CD14-positive monocyte (primary cell): ENCODE data around the gene NTRK2. TPM values are rescaled to one million over a fixed set of nuclear protein-coding genes. Genes with fewer than 3 reads are reported as not detected.

ENCODE experiments used
- DNase-seq, 3 donors: peaks; one replicate each; pipeline ENCODE4 v3.0.0-alpha.2; 2011 to 2022
- H2AFZ ChIP-seq: 2 replicates; pipeline ENCODE4 v1.6.0; 2012; ENCODE audit warnings: mild to moderate bottlenecking, low read depth, low read length, inconsistent platforms; ENCODE audit not compliant: insufficient read depth, poor library complexity, severe bottlenecking
- H3K27ac ChIP-seq, 2 donors: 1 replicate in 1 of 2; 2 replicates in 1 of 2; pipeline ENCODE4 v1.5.1; 2012 to 2013; ENCODE audit warnings: low read length in 2 of 2, control low read depth in 1 of 2, inconsistent platforms in 1 of 2, low read depth in 1 of 2, mild to moderate bottlenecking in 1 of 2
- H3K27me3 ChIP-seq, 2 donors: one replicate each; pipeline versions ENCODE4 v1.6.0 to v1.6.1; 2011 to 2013; ENCODE audit warnings: low read length in 2 of 2; ENCODE audit not compliant: control insufficient read depth in 2 of 2, insufficient read depth in 2 of 2
- H3K36me3 ChIP-seq, 2 donors: replicated peaks in 1 of 2; 1 replicate in 1 of 2; 2 replicates in 1 of 2; pipeline versions ENCODE4 v1.5.1 to v1.6.1; 2012 to 2013; ENCODE audit warnings: low read length in 2 of 2, control low read depth in 1 of 2, inconsistent platforms in 1 of 2, mild to moderate bottlenecking in 1 of 2; ENCODE audit not compliant: insufficient read depth in 2 of 2, control insufficient read depth in 1 of 2
- H3K4me1 ChIP-seq, 2 donors: 1 replicate in 1 of 2; 2 replicates in 1 of 2; pipeline versions ENCODE4 v1.5.1 to v1.6.1; 2012 to 2013; ENCODE audit warnings: low read length in 2 of 2, control low read depth in 1 of 2, inconsistent platforms in 1 of 2, mild to moderate bottlenecking in 1 of 2, moderate library complexity in 1 of 2; ENCODE audit not compliant: insufficient read depth in 2 of 2, control insufficient read depth in 1 of 2
- H3K4me2 ChIP-seq: replicated peaks from 2 replicates; pipeline ENCODE3; 2012; ENCODE audit warnings: low read length, moderate library complexity, mild to moderate bottlenecking; ENCODE audit not compliant: poor library complexity, severe bottlenecking; ENCODE audit errors: extremely low read depth
- H3K4me3 ChIP-seq, 3 experiments: fragments of 200-600 bp in 1 of 3; sonication (generic) in 1 of 3; replicated peaks in 1 of 3; 1 replicate in 2 of 3; 2 replicates in 1 of 3; pipeline ENCODE4 v1.5.1; 2011 to 2013; ENCODE audit warnings: low read length in 3 of 3, mild to moderate bottlenecking in 3 of 3, control low read depth in 2 of 3, low read depth in 2 of 3, inconsistent platforms in 1 of 3, moderate library complexity in 1 of 3
- H3K79me2 ChIP-seq: 2 replicates; pipeline ENCODE4 v1.6.0; 2012; ENCODE audit warnings: mild to moderate bottlenecking, control low read depth, inconsistent platforms, low read length, moderate library complexity; ENCODE audit not compliant: insufficient read depth
- H3K9ac ChIP-seq: 2 replicates; pipeline ENCODE4 v1.6.0; 2017; ENCODE audit warnings: low read length, mild to moderate bottlenecking; ENCODE audit not compliant: insufficient read depth, poor library complexity, severe bottlenecking
- H3K9me3 ChIP-seq, 2 donors: replicated peaks in 1 of 2; 1 replicate in 1 of 2; 2 replicates in 1 of 2; pipeline versions ENCODE4 v1.5.1 to v1.6.1; 2012 to 2013; ENCODE audit warnings: low read length in 2 of 2, control low read depth in 1 of 2; ENCODE audit not compliant: control insufficient read depth in 1 of 2, insufficient read depth in 1 of 2
- H4K20me1 ChIP-seq: 2 replicates; pipeline ENCODE4 v1.6.0; 2012; ENCODE audit warnings: mild to moderate bottlenecking, low read length, control low read depth, moderate library complexity; ENCODE audit not compliant: insufficient read depth
- H3K27ac Mint-ChIP-seq, 7 donors: one replicate each; pipeline ENCODE4 v1.8.0; 2020; ENCODE audit warnings: mild to moderate bottlenecking in 7 of 7, mixed read lengths in 7 of 7, moderate library complexity in 6 of 7, inconsistent platforms in 2 of 7
- H3K27me3 Mint-ChIP-seq, 3 donors: one replicate each; pipeline ENCODE4 v1.8.0; 2021 to 2022; ENCODE audit warnings: low read depth in 3 of 3, mild to moderate bottlenecking in 3 of 3, mixed read lengths in 3 of 3, moderate library complexity in 3 of 3, inconsistent platforms in 1 of 3
- H3K36me3 Mint-ChIP-seq, 2 donors: one replicate each; pipeline ENCODE4 v1.8.0; 2020; ENCODE audit warnings: mixed read lengths in 2 of 2, inconsistent platforms in 1 of 2, mild to moderate bottlenecking in 1 of 2
- H3K4me1 Mint-ChIP-seq: one replicate; pipeline ENCODE4 v1.8.0; 2020; ENCODE audit warnings: mild to moderate bottlenecking, mixed read lengths
- H3K4me3 Mint-ChIP-seq, 2 donors: one replicate each; pipeline ENCODE4 v1.8.0; 2020; ENCODE audit warnings: mild to moderate bottlenecking in 2 of 2, mixed read lengths in 2 of 2, moderate library complexity in 1 of 2
- H3K9me3 Mint-ChIP-seq, 7 donors: one replicate each; pipeline ENCODE4 v1.8.0; 2020 to 2022; ENCODE audit warnings: mixed read lengths in 7 of 7, mild to moderate bottlenecking in 6 of 7, moderate library complexity in 6 of 7, inconsistent platforms in 2 of 7
- CTCF ChIP-seq: fragments of 200-600 bp; IDR thresholded peaks from one replicate; pipeline ENCODE4 v1.8.0; 2022; ENCODE audit warnings: antibody characterized with exemption, mild to moderate bottlenecking
- whole genome bisulfite sequencing: methylation state at CpG from one replicate; pipeline ENCODE4 v1.1.5; 2013; ENCODE audit warnings: missing lambda C conversion rate; ENCODE audit not compliant: insufficient coverage; 5-methylcytosine and 5-hydroxymethylcytosine counted together
- intact Hi-C, 2 donors: fragments of 100-400 bp; cut with micrococcal nuclease; formaldehyde crosslinking; loops; one replicate each; pipeline versions ENCODE4 v1.15.0 to v1.15.1; 2023
- polyA plus RNA-seq, 3 donors: library from polyadenylated mRNA; depleted of rRNA in 1 of 3; unstranded in 2 of 3; stranded (reverse) in 1 of 3; fragments of 300-500 nt in 2 of 3; fragments of >200 nt in 1 of 3; fragmentation: Illumina TruSeq in 2 of 3; gene quantifications; 1 replicate in 2 of 3; 2 replicates in 1 of 3; pipeline ENCODE4 v1.2.3, GENCODE V29; 2012 to 2021

Gene NTRK2
- polyA plus RNA-seq, 3 donors = not detected

- intact Hi-C loops = no loop called here
- WGBS = 77% methylated on average over 7 of the region's 12 CpGs
- H3K4me2 ChIP-seq = no peak overlapping the region
These were observed 191.0 kb downstream of the NTRK2 start for GRCh38 chr9:84860249-84861115.

GRCh38 chr9:84861455-84861854 lies 191.9 kb downstream of the NTRK2 start:
- H3K4me1 ChIP-seq = no peaks in the 10 kb centered on the region
- DNase-seq = no peak
- H3K9ac ChIP-seq = no peak overlapping the region
- no peaks in the 10 kb centered on the region for H3K27me3 ChIP-seq
- H3K79me2 ChIP-seq = no peaks in the 10 kb centered on the region
- H4K20me1 ChIP-seq = no peaks in the 10 kb centered on the region
- Mint-ChIP-seq H3K4me1 (no peaks in the 10 kb centered on the region), H3K27ac (no peak overlapping the region), H3K27me3 (peaks cover 0 to 5% (median 2%) of the 10 kb centered on the region in 3 donors), H3K9me3 (peaks cover 0 to 7% (median 3%) of the 10 kb centered on the region in 7 donors), H3K4me3 (no peak overlapping the region), H3K36me3 (no peaks in the 10 kb centered on the region)
- no peak overlapping the region for H3K4me2 ChIP-seq
- no peak for TF ChIP-seq CTCF
- H3K27ac ChIP-seq = no peak overlapping the region
- intact Hi-C loops = no loop called here
- no peaks in the 10 kb centered on the region for H3K36me3 ChIP-seq
- no peak overlapping the region for H2AFZ ChIP-seq
- no CpG with 5 or more reads among the region's 4 CpGs for WGBS
- no peak overlapping the region for H3K4me3 ChIP-seq
- no peaks in the 10 kb centered on the region for H3K9me3 ChIP-seq

More at GRCh38 chr9:84860249-84861115, 191.0 kb downstream of the NTRK2 start:
- Mint-ChIP-seq H3K4me1 (no peaks in the 10 kb centered on the region), H3K36me3 (no peaks in the 10 kb centered on the region), H3K4me3 (no peak overlapping the region), H3K27ac (peak overlapping the region in 1 of 7 donors; percentile 44), H3K27me3 (peaks cover 0 to 5% (median 0%) of the 10 kb centered on the region in 3 donors), H3K9me3 (peaks cover 0 to 7% (median 3%) of the 10 kb centered on the region in 7 donors)
- H3K4me1 ChIP-seq = no peaks in the 10 kb centered on the region
- no peak for TF ChIP-seq CTCF
- H3K9me3 ChIP-seq = no peaks in the 10 kb centered on the region
- H3K4me3 ChIP-seq = no peak overlapping the region
- no peaks in the 10 kb centered on the region for H3K27me3 ChIP-seq
- no peak overlapping the region for H2AFZ ChIP-seq
- H3K79me2 ChIP-seq = no peaks in the 10 kb centered on the region
- no peaks in the 10 kb centered on the region for H3K36me3 ChIP-seq
- DNase-seq = no peak
- H3K27ac ChIP-seq = no peak overlapping the region
- no peak overlapping the region for H3K9ac ChIP-seq
- no peaks in the 10 kb centered on the region for H4K20me1 ChIP-seq
